HG02642 (cell line): ENCODE measurements around the gene AS3MT.
"Not testable (repeated sequence)": the region's sequence is repeated elsewhere in the genome, so short reads cannot be mapped to it uniquely, and the experiment has no call there.

Experiments
- ATAC-seq: cut with Tn5 transposase; IDR thresholded peaks from one replicate; pipeline ENCODE4 v1.9.1; 2021; ENCODE audit warnings: mild to moderate bottlenecking; ENCODE audit not compliant: unreplicated experiment, poor library complexity

The AS3MT gene

GRCh38 chr10:102917962-102918816 is 48.9 kb downstream of the AS3MT start, which contains the start of gene CNNM2:
Gene CNNM2, plus strand, starts transcription at chr10:102918294. Its CDS starts 187 bp downstream, at chr10:102918481.
- ATAC-seq, result peak; percentile 88

- ATAC-seq, result no peak
These were observed 49.6 kb downstream of the AS3MT start for GRCh38 chr10:102918817-102919245.

GRCh38 chr10:102919246-102919959 is 50.1 kb downstream of the AS3MT start:
- ATAC-seq, result no peak

GRCh38 chr10:102919992-102920739 is 50.9 kb downstream of the AS3MT start:
- no peak for ATAC-seq

- ATAC-seq, result no peak
These were observed 54.3 kb downstream of the AS3MT start for GRCh38 chr10:102923601-102924000.

- no peak for ATAC-seq
These were observed 57.6 kb downstream of the AS3MT start for GRCh38 chr10:102926842-102927241.

- no peak for ATAC-seq
These were observed 58.2 kb downstream of the AS3MT start for GRCh38 chr10:102927311-102928010.

GRCh38 chr10:102928442-102928841 is 59.2 kb downstream of the AS3MT start:
- ATAC-seq, result not testable (repeated sequence)

GRCh38 chr10:102930720-102931119 is 61.5 kb downstream of the AS3MT start:
- ATAC-seq, result no peak

- ATAC-seq, result no peak
These were observed 62.4 kb downstream of the AS3MT start for GRCh38 chr10:102931643-102932042.

- ATAC-seq, result no peak
These were observed 66.2 kb downstream of the AS3MT start for GRCh38 chr10:102935505-102935904.

- ATAC-seq, result no peak
These were observed 66.8 kb downstream of the AS3MT start for GRCh38 chr10:102935939-102936605.

GRCh38 chr10:102941401-102941800 is 72.1 kb downstream of the AS3MT start:
- no peak for ATAC-seq

- ATAC-seq, result no peak
These were observed 76.2 kb downstream of the AS3MT start for GRCh38 chr10:102945449-102945848.

GRCh38 chr10:102945962-102946361 is 76.7 kb downstream of the AS3MT start:
- ATAC-seq, result no peak

- no peak for ATAC-seq
These were observed 77.7 kb downstream of the AS3MT start for GRCh38 chr10:102946992-102947391.

GRCh38 chr10:102948176-102948575 is 78.9 kb downstream of the AS3MT start:
- no peak for ATAC-seq

- ATAC-seq, result no peak
These were observed 79.5 kb downstream of the AS3MT start for GRCh38 chr10:102948786-102949185.

GRCh38 chr10:102949916-102950315 is 80.6 kb downstream of the AS3MT start:
- ATAC-seq, result no peak

GRCh38 chr10:102951316-102951715 is 82.0 kb downstream of the AS3MT start:
- ATAC-seq, result no peak
